Measurements from ENCODE around the gene NFIC. TPM values are rescaled to one million over a fixed set of nuclear protein-coding genes. Genes with fewer than 3 reads are reported as not detected.

NFIC gene
- 142 TPM for total RNA-seq

DNA sequence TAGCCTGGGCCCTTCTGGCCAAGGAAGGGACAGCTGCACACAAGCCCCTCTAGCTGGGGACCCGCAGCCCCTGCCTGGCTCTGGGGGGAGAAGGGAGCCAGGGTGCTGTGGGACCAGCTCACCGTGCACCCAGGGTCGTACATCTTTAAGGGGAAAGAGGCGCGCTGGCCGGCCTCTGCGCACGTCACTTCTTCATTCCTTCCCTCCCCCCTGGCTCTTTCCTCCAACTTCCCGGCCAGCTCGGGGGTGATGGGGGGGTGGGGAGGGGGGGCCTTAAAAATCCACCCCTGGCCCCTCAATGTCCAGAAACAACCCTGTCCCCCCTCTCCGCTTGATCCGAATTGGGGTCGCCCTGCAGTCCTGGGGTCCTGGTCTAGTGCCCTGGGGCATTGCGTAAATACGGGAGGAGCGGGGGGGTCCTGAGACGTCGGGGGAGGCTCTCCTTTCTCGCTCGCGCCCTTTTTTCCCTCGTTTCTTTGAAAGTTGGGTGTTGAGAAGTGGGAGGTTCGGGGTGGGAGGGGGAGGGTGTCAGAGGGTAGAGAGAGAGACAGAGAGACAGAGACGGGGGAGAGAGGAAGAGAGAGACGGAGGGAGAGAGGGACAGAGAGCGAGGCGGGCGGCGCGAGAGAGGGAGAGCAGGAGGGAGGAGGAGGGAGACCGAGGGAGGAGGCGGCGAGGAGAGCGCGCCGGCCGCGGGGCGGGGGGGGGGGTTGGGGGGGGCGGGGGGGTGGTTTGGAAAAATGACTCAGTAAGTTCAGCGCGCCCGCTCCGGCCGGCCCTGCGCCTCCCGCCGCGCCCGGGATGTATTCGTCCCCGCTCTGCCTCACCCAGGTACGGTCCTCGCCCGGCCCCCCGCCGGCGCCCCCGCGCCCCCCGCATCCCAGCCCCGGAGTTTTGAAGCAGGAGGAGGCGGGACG, at the start of gene NFIC:
TSS of gene NFIC (plus strand) at position 748 of the 917 bp plus-strand sequence. CDS start at position 802, 54 bp downstream.
- no peaks in the 10 kb centered on the region for H3K9me3 ChIP-seq
- DNase-seq (ENCODE audit: extremely low spot score in 2 of 2) = no peak
- H3K27ac ChIP-seq = peak within 1 kb of the TSS; percentile 100
- peak in 1 of 2 donors; percentile 23 for TF ChIP-seq POLR2A (IDR thresholded peaks at IDR 0.05)
- TF ChIP-seq, protein P1, sequence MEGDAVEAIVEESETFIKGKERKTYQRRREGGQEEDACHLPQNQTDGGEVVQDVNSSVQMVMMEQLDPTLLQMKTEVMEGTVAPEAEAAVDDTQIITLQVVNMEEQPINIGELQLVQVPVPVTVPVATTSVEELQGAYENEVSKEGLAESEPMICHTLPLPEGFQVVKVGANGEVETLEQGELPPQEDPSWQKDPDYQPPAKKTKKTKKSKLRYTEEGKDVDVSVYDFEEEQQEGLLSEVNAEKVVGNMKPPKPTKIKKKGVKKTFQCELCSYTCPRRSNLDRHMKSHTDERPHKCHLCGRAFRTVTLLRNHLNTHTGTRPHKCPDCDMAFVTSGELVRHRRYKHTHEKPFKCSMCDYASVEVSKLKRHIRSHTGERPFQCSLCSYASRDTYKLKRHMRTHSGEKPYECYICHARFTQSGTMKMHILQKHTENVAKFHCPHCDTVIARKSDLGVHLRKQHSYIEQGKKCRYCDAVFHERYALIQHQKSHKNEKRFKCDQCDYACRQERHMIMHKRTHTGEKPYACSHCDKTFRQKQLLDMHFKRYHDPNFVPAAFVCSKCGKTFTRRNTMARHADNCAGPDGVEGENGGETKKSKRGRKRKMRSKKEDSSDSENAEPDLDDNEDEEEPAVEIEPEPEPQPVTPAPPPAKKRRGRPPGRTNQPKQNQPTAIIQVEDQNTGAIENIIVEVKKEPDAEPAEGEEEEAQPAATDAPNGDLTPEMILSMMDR (IDR thresholded peaks at IDR 0.05) = no peak
- peak in 1 of 2 donors; percentile 70 for TF ChIP-seq POLR2AphosphoS5 (IDR thresholded peaks at IDR 0.05; ENCODE audit: insufficient read depth in 1 of 2, low read depth in 1 of 2)
- intact Hi-C loops (cut with DNase I) = loop anchor here (5.0 kb wide), 1 partner anchor 36 kb away; no protein-coding TSS in a partner anchor
- peak within 1 kb of the TSS; percentile 66 to 97 for H3K4me3 ChIP-seq
- peaks cover 86% of the 10 kb centered on the region for H3K4me1 ChIP-seq
- H3K36me3 ChIP-seq = no peaks in the 10 kb centered on the region
- no peaks in the 10 kb centered on the region for H3K27me3 ChIP-seq

GRCh38 chr19:3316659-3317207, 49.6 kb upstream of the NFIC start:
- Histone ChIP-seq H3K4me1 (no peaks in the 10 kb centered on the region), H3K27ac (no peak overlapping the region), H3K36me3 (no peaks in the 10 kb centered on the region), H3K4me3 (no peak overlapping the region), H3K9me3 (no peaks in the 10 kb centered on the region), H3K27me3 (no peaks in the 10 kb centered on the region)
- intact Hi-C loops (cut with DNase I) = no loop called here
- DNase-seq (ENCODE audit: extremely low spot score in 2 of 2) = no peak
- TF ChIP-seq, protein P1 (IDR thresholded peaks at IDR 0.05) = no peak
- TF ChIP-seq POLR2AphosphoS5 (IDR thresholded peaks at IDR 0.05; ENCODE audit: insufficient read depth in 1 of 2, low read depth in 1 of 2) (no peak), POLR2A (IDR thresholded peaks at IDR 0.05) (no peak)

- no peak overlapping the region for H3K4me3 ChIP-seq
- no peak for DNase-seq (ENCODE audit: extremely low spot score in 2 of 2)
- no peak overlapping the region for H3K27ac ChIP-seq
- no peaks in the 10 kb centered on the region for H3K36me3 ChIP-seq
- intact Hi-C loops (cut with DNase I) = loop anchor here (5.0 kb wide), 1 partner anchor 153 kb away; no protein-coding TSS in a partner anchor
- TF ChIP-seq POLR2AphosphoS5 (IDR thresholded peaks at IDR 0.05; ENCODE audit: insufficient read depth in 1 of 2, low read depth in 1 of 2) = no peak
- TF ChIP-seq, protein P1 (IDR thresholded peaks at IDR 0.05) = no peak
- TF ChIP-seq POLR2A (IDR thresholded peaks at IDR 0.05) = no peak
- H3K9me3 ChIP-seq = no peaks in the 10 kb centered on the region
- H3K4me1 ChIP-seq = no peaks in the 10 kb centered on the region
- H3K27me3 ChIP-seq = no peaks in the 10 kb centered on the region
These were observed 46.6 kb upstream of the NFIC start for GRCh38 chr19:3319643-3320353.

DNA sequence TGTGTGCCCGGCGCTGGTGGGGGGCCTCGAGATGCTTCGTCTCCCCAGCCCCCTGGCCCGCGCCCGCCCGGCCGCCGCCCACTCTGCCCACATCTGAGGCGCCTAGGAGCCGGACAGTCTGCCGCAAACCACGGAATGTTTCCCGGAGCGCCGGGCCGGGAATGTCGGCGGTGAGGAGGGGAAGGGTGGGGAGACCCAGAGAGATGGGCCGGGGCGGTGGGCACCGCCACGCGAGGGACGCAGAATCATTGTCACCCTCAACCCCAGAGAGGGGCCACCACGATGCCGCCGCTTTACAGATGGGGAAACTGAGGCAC, 46.1 kb upstream of the NFIC start:
- Histone ChIP-seq H3K4me3 (no peak overlapping the region), H3K9me3 (no peaks in the 10 kb centered on the region), H3K36me3 (no peaks in the 10 kb centered on the region), H3K4me1 (no peaks in the 10 kb centered on the region), H3K27ac (no peak overlapping the region), H3K27me3 (no peaks in the 10 kb centered on the region)
- intact Hi-C loops (cut with DNase I) = loop anchor here (5.0 kb wide), 1 partner anchor 152 kb away; no protein-coding TSS in a partner anchor
- TF ChIP-seq, protein P1 (IDR thresholded peaks at IDR 0.05) = no peak
- TF ChIP-seq POLR2AphosphoS5 (IDR thresholded peaks at IDR 0.05; ENCODE audit: insufficient read depth in 1 of 2, low read depth in 1 of 2) (no peak), POLR2A (IDR thresholded peaks at IDR 0.05) (no peak)
- no peak for DNase-seq (ENCODE audit: extremely low spot score in 2 of 2)
